T1000 (cell line): ENCODE results near the gene MTAP.
A peak's percentile ranks its signal among the peaks of the same experiment; 100 is the strongest.

Experiments
- DNase-seq: peaks from one replicate; lab custom pipeline; 2025; ENCODE audit warnings: mixed read lengths; lab: John Stamatoyannopoulos, UW

Gene MTAP

GRCh38 chr9:21802418-21803000, at the start of gene MTAP:
MTAP (plus strand) TSS chr9:21802636; CDS start chr9:21802749, 113 bp downstream.
- DNase-seq: peak; percentile 58

- no peak for DNase-seq
These were observed 48.9 kb upstream of the MTAP start for GRCh38 chr9:21753523-21753922.

- no peak for DNase-seq
These were observed 47.7 kb upstream of the MTAP start for GRCh38 chr9:21754741-21755140.

GRCh38 chr9:21758540-21758939, 43.9 kb upstream of the MTAP start:
- no peak for DNase-seq

- no peak for DNase-seq
These were observed 41.0 kb upstream of the MTAP start for GRCh38 chr9:21761309-21761901.

GRCh38 chr9:21762064-21762463, 40.4 kb upstream of the MTAP start:
- DNase-seq: no peak

- no peak for DNase-seq
These were observed 37.6 kb upstream of the MTAP start for GRCh38 chr9:21764846-21765245.

GRCh38 chr9:21766096-21766495, 36.3 kb upstream of the MTAP start:
- no peak for DNase-seq

- DNase-seq: no peak
These were observed 31.4 kb upstream of the MTAP start for GRCh38 chr9:21770871-21771560.

GRCh38 chr9:21777701-21778100, 24.7 kb upstream of the MTAP start:
- no peak for DNase-seq

- DNase-seq: no peak
These were observed 24.1 kb upstream of the MTAP start for GRCh38 chr9:21778304-21778703.

GRCh38 chr9:21779397-21779796, 23.0 kb upstream of the MTAP start:
- DNase-seq: no peak

- DNase-seq: no peak
These were observed 20.8 kb upstream of the MTAP start for GRCh38 chr9:21781656-21782055.

- no peak for DNase-seq
These were observed 20.2 kb upstream of the MTAP start for GRCh38 chr9:21782205-21782604.

GRCh38 chr9:21788752-21789151, 13.7 kb upstream of the MTAP start:
- DNase-seq: no peak

- peak; percentile 35 for DNase-seq
These were observed 12.8 kb upstream of the MTAP start for GRCh38 chr9:21789541-21790037.

GRCh38 chr9:21795483-21795882, 7.0 kb upstream of the MTAP start:
- DNase-seq: no peak

- no peak for DNase-seq
These were observed 5.7 kb upstream of the MTAP start for GRCh38 chr9:21796768-21797167.

GRCh38 chr9:21800931-21801682, 1.3 kb upstream of the MTAP start:
- no peak for DNase-seq

GRCh38 chr9:21801683-21802417, 586 bp upstream of the MTAP start:
- peak; percentile 47 for DNase-seq

GRCh38 chr9:21803649-21804048, 1.2 kb downstream of the MTAP start:
- DNase-seq: no peak

GRCh38 chr9:21804331-21804730, 1.9 kb downstream of the MTAP start:
- no peak for DNase-seq
